Natural killer cell (primary cell): Measurements from ENCODE around the gene NMNAT2. TPM values are rescaled to one million over a fixed set of nuclear protein-coding genes. Genes with fewer than 3 reads are reported as not detected.

ENCODE experiments used
- ATAC-seq, 3 donors: fragments of 150-1000 bp in 2 of 3; fragments of 200-7000 bp in 1 of 3; cut with Tn5 transposase; 1 replicate in 1 of 3; 2 replicates in 2 of 3; pipeline ENCODE4 v1.10.0; 2021; ENCODE audit warnings: mild to moderate bottlenecking in 2 of 3, moderate library complexity in 2 of 3
- DNase-seq, 2 donors: peaks; one replicate each; pipeline versions ENCODE4 v3.0.0 to v3.0.0-alpha.2; 2013 to 2021; ENCODE audit warnings: mixed read lengths in 1 of 2
- H3K27ac ChIP-seq: one replicate; pipeline ENCODE4 v1.5.1; 2013; ENCODE audit warnings: mild to moderate bottlenecking, low read length
- H3K27me3 ChIP-seq: one replicate; pipeline ENCODE4 v1.6.1; 2013; ENCODE audit warnings: low read length; ENCODE audit not compliant: control insufficient read depth, insufficient read depth
- H3K36me3 ChIP-seq: one replicate; pipeline ENCODE4 v1.6.1; 2013; ENCODE audit warnings: low read length; ENCODE audit not compliant: control insufficient read depth, insufficient read depth
- H3K4me1 ChIP-seq: one replicate; pipeline ENCODE4 v1.6.1; 2013; ENCODE audit warnings: low read length; ENCODE audit not compliant: control insufficient read depth, insufficient read depth
- H3K4me3 ChIP-seq: one replicate; pipeline ENCODE4 v1.5.1; 2013; ENCODE audit warnings: low read length
- H3K9me3 ChIP-seq: one replicate; pipeline ENCODE4 v1.6.1; 2013; ENCODE audit warnings: low read length; ENCODE audit not compliant: control insufficient read depth, insufficient read depth
- H3K27ac Mint-ChIP-seq, 2 donors: one replicate each; pipeline ENCODE4 v1.8.0; 2022; ENCODE audit warnings: mild to moderate bottlenecking in 2 of 2, mixed read lengths in 2 of 2, moderate library complexity in 1 of 2
- H3K27me3 Mint-ChIP-seq, 2 donors: one replicate each; pipeline ENCODE4 v1.8.0; 2022; ENCODE audit warnings: low read depth in 2 of 2, mixed read lengths in 2 of 2
- H3K36me3 Mint-ChIP-seq: one replicate; pipeline ENCODE4 v1.8.0; 2022; ENCODE audit warnings: mixed read lengths
- H3K4me1 Mint-ChIP-seq, 2 donors: one replicate each; pipeline ENCODE4 v1.8.0; 2022; ENCODE audit warnings: mixed read lengths in 2 of 2
- H3K4me3 Mint-ChIP-seq: one replicate; pipeline ENCODE4 v1.8.0; 2022; ENCODE audit warnings: mild to moderate bottlenecking, moderate library complexity, mixed read lengths
- H3K9me3 Mint-ChIP-seq, 2 donors: one replicate each; pipeline ENCODE4 v1.8.0; 2022; ENCODE audit warnings: mixed read lengths in 2 of 2
- CTCF ChIP-seq: fragments of 200-600 bp; IDR thresholded peaks from one replicate; pipeline ENCODE4 v1.8.0; 2022; ENCODE audit warnings: antibody characterized with exemption
- WGBS: methylation state at CpG from one replicate; pipeline ENCODE4 v1.1.7; 2013; ENCODE audit warnings: missing lambda C conversion rate; ENCODE audit not compliant: insufficient coverage; 5-methylcytosine and 5-hydroxymethylcytosine counted together
- intact Hi-C: fragments of 100-400 bp; cut with micrococcal nuclease; formaldehyde crosslinking; loops from one replicate; pipeline ENCODE4 v1.14.2; 2022
- total RNA-seq, 4 donors: library from RNA; stranded (reverse); fragments of 120-200 nt in 1 of 4; gene quantifications; one replicate each; pipeline versions ENCODE4 v1.2.3 to v1.2.4, GENCODE V29; 2013 to 2022

The NMNAT2 gene
- total RNA-seq, 3 donors from 2014 or later (not counting 1 experiment from before 2014, with no cell fraction given): not detected

- intact Hi-C loops: no loop called here
- no peaks in the 10 kb centered on the region for H3K36me3 Mint-ChIP-seq
- H3K27ac Mint-ChIP-seq: no peak overlapping the region
- no peaks in the 10 kb centered on the region for H3K36me3 ChIP-seq
- TF ChIP-seq CTCF: no peak
- H3K4me3 ChIP-seq: no peak overlapping the region
- H3K27me3 Mint-ChIP-seq: peaks cover 2 to 12% of the 10 kb centered on the region in 2 donors
- no peaks in the 10 kb centered on the region for H3K4me1 Mint-ChIP-seq
- H3K4me1 ChIP-seq: no peaks in the 10 kb centered on the region
- H3K27ac ChIP-seq: no peak overlapping the region
- no peaks in the 10 kb centered on the region for H3K9me3 ChIP-seq
- no peaks in the 10 kb centered on the region for H3K9me3 Mint-ChIP-seq
- no peak for DNase-seq
- no peaks in the 10 kb centered on the region for H3K27me3 ChIP-seq
- H3K4me3 Mint-ChIP-seq: no peak overlapping the region
- ATAC-seq: no peak
- 91% methylated on average over 9 of the region's 9 CpGs for WGBS
Measured at GRCh38 chr1:183293241-183293640, 124.9 kb downstream of the NMNAT2 start.

GRCh38 chr1:183291802-183292514 lies 126.2 kb downstream of the NMNAT2 start:
- ATAC-seq (no peak), DNase-seq (no peak)

GRCh38 chr1:183291216-183291762 lies 126.9 kb downstream of the NMNAT2 start:
- no peaks in the 10 kb centered on the region for H3K4me1 ChIP-seq
- no peak for TF ChIP-seq CTCF
- H3K9me3 ChIP-seq: no peaks in the 10 kb centered on the region
- Mint-ChIP-seq H3K27ac (no peak overlapping the region), H3K4me3 (no peak overlapping the region), H3K36me3 (no peaks in the 10 kb centered on the region), H3K4me1 (no peaks in the 10 kb centered on the region), H3K27me3 (no peaks in the 10 kb centered on the region), H3K9me3 (no peaks in the 10 kb centered on the region)
- intact Hi-C loops: no loop called here
- no peaks in the 10 kb centered on the region for H3K36me3 ChIP-seq
- no peaks in the 10 kb centered on the region for H3K27me3 ChIP-seq
- DNase-seq (no peak), ATAC-seq (no peak)
- H3K27ac ChIP-seq: no peak overlapping the region
- no peak overlapping the region for H3K4me3 ChIP-seq
- WGBS: 91% methylated on average over 5 of the region's 5 CpGs

More at GRCh38 chr1:183291802-183292514, 126.2 kb downstream of the NMNAT2 start:
- Mint-ChIP-seq H3K36me3 (no peaks in the 10 kb centered on the region), H3K4me1 (no peaks in the 10 kb centered on the region), H3K27me3 (peaks cover 0 to 2% of the 10 kb centered on the region in 2 donors), H3K9me3 (no peaks in the 10 kb centered on the region), H3K27ac (no peak overlapping the region), H3K4me3 (no peak overlapping the region)
- intact Hi-C loops: no loop called here
- 86% methylated on average over 11 of the region's 11 CpGs for WGBS
- H3K27me3 ChIP-seq: no peaks in the 10 kb centered on the region
- no peaks in the 10 kb centered on the region for H3K9me3 ChIP-seq
- no peaks in the 10 kb centered on the region for H3K36me3 ChIP-seq
- H3K4me1 ChIP-seq: no peaks in the 10 kb centered on the region
- H3K4me3 ChIP-seq: no peak overlapping the region
- no peak overlapping the region for H3K27ac ChIP-seq
- no peak for TF ChIP-seq CTCF

GRCh38 chr1:183290628-183291027 lies 127.6 kb downstream of the NMNAT2 start:
- no peak overlapping the region for H3K27ac ChIP-seq
- H3K27me3 ChIP-seq: no peaks in the 10 kb centered on the region
- intact Hi-C loops: no loop called here
- no peaks in the 10 kb centered on the region for H3K36me3 ChIP-seq
- no peaks in the 10 kb centered on the region for H3K9me3 Mint-ChIP-seq
- WGBS: 87% methylated on average over 6 of the region's 6 CpGs
- no peaks in the 10 kb centered on the region for H3K4me1 ChIP-seq
- no peaks in the 10 kb centered on the region for H3K4me1 Mint-ChIP-seq
- no peak for ATAC-seq
- no peaks in the 10 kb centered on the region for H3K9me3 ChIP-seq
- H3K4me3 ChIP-seq: no peak overlapping the region
- no peak for DNase-seq
- TF ChIP-seq CTCF: no peak
- H3K27me3 Mint-ChIP-seq: no peaks in the 10 kb centered on the region
- no peak overlapping the region for H3K4me3 Mint-ChIP-seq
- H3K27ac Mint-ChIP-seq: no peak overlapping the region
- no peaks in the 10 kb centered on the region for H3K36me3 Mint-ChIP-seq
